OCI-M2 (cell line): ENCODE measurements around the gene MBNL2.

Experiments used
- DNase-seq: peaks from one replicate; lab custom pipeline; 2025; ENCODE audit not compliant: unreplicated experiment; lab: John Stamatoyannopoulos, UW

MBNL2 gene

DNA sequence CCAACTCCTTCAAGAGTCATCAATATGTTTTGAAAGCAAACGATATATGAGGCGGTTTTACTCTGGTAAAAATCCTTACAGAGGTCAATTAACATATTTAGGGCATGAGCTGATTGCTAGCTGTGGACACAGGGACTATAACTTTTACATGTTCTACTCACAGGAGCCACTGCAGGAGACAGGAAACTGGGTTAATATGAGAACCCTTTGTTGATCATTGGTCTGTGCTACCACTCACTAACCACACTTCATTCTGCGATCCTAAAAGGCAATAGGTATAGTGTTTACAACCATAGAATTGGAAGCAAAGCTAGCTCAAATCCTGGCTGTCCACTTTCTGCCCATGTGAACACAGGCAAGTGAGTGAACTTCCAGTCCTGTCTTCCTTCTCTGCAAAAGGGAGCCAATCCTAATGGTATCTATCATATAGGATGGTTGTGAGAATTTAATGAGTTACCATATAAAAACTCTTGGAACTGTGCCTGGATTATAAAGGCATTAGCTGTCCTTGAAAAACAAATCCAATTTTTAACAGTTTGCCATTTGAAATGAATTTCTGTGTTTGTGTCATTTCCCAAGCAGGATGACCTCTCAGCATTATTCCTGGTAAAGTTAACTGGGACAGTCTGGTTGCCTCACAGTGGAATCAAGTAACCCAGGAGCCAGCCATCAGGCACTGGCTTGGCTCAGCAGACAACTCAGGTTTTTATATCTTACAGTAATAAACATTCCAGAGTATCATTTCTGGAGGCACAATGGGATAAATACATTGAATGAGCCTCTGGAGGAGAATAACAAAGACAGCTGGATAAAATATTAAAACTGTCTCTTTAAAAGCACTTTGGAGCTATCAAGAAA is 182.0 kb downstream of the MBNL2 start:
- DNase-seq = no peak

DNA sequence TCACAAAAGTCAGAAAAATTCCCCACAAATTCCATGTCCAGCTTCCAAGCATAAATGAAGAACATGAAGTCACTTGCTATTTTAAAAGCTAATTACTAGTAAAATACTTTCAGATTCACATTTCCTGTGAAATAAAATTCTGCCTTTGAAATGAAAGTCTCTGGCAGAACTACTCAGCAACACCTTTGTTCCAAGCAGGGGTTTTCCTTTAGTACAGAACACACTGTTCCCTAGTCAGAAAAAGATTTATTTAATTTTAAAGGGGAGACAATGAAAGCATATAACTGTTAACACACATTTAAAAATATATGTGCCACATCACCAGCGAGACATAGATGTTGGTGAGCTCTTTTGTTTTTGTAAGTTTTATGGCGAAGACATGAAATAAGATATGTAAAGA is 185.4 kb downstream of the MBNL2 start:
- no peak for DNase-seq

DNA sequence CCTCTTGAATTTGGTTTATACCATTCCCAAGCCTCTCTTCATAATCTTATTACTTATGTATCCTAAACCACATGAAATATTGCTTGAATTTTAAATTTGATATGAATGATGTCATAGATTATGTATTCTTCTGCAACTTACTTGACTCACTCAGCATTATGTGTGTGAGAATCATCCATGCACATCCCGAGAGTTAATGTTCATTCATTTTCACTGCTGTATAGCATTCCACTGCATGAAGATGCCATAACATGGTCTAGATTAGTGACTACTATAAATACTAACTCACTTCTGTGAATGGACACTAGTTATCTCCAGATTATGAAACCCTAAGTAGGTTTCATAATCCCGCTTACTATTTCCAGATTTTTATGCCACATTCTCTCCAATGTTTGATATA is 186.8 kb downstream of the MBNL2 start:
- no peak for DNase-seq

DNA sequence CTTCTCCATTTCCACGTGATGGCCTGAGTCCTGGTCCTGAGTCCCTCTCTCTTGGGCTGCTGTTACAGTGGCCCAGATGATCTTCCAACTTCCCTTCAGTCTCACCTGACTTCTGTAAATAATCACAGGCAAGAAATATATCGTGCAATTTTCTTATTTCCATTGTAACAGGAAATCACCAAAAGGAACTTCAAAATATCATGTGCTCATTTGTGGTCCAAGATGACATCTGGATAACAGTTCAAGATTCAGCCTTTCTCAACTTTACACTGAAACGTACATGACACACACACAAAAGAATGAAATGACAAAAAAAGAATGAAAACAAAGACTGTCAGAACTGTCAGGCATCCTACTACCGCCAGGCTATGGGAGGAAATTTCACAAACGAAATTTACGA is 189.9 kb downstream of the MBNL2 start:
- no peak for DNase-seq

DNA sequence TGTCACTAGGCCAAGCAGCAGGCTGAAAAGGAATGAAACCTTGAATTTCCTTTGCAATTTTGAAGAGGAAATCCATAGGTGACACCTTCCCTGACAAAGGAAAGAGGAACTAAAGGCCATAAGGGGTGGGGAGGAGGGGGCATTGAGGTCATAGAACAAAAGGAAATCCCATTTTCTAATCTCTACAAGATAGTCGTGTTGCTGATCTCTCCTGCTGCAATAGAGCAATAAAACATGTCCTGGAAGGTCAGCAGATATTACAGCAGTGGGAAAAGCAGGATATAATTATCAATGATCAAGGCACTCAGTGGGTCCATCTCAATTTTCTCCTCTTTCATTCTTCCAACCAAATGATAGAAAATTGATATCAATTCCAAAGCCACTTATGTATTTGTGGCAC is 191.6 kb downstream of the MBNL2 start:
- no peak for DNase-seq

DNA sequence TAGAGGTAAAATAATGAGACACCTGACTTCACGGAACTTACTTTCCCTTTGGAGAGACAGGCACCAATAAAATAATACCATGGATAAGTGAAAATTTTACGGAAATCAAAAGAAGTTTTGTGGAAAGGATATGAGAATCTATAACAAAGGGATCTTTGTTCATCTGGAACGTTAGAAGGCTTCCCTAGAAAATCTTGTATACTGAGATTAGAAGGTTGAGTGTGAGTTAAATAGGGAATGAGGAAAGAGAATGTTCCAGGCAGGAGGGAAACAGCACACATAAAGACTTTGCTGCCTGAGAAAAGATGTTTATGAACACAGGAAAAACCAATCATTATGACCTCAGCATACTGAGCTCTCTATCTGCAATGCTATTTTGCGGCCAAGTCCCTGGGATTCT is 192.3 kb downstream of the MBNL2 start:
- DNase-seq = no peak

DNA sequence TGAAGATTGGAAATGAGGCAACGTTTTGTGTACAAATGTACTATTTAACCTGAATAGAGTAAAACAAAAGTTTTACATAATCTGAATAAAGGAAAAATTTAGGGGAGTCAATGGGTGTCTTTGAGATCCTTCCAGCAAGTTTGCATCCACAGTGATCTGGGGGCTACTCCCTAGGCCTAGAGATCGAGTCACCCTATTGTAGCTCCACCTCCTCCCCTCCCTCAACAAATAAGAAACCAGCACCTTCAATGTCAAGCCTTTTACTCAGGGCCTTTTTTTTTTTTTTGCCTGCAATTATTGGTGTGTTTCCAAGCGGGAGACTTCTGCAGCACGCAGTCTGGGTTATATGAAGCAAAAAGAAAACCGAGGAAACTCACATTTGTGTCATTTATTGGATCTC is 195.6 kb downstream of the MBNL2 start:
- DNase-seq = no peak

DNA sequence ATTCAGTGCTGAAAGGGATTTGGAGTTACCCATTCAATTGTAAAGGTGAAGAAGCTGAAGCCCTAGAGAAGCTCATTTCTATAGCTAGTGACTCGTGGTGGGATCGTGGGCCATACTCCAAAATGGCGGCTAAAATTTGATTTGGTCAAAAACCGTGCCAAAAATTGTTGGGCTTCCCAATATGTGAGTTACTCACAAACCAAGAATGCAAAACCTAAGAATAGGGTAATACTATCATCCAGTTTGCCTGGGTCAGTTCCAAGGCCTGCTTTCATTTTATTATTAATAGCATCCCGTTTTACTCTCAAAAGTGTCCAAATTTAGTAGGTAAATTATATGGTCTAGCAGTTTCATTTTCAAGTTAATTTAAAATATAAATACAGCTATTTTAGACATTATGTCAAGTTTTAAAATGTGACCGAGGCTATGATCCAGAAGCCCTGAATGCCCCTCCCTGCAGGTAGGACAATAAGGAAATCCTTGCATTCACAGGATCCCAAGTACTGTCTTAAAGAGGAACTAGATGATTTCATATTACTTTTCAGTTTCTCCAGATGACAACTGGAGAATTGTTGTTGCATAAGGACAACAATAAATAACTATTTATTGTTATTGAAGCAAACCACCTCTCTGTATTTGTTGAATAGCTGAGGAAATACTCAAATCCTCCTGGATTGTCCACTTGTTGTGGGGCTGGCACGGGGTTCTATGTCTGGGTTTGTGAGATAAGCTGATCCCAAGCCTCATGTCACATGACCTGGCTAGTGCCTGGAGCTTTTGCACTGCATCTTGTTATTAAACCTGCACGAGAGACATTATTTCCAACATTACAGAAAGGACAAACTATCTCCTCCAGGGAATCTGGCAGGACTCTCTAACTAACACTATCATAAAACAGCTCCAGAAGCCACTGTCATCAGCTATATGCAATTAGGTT is 200.3 kb downstream of the MBNL2 start:
- DNase-seq = no peak

DNA sequence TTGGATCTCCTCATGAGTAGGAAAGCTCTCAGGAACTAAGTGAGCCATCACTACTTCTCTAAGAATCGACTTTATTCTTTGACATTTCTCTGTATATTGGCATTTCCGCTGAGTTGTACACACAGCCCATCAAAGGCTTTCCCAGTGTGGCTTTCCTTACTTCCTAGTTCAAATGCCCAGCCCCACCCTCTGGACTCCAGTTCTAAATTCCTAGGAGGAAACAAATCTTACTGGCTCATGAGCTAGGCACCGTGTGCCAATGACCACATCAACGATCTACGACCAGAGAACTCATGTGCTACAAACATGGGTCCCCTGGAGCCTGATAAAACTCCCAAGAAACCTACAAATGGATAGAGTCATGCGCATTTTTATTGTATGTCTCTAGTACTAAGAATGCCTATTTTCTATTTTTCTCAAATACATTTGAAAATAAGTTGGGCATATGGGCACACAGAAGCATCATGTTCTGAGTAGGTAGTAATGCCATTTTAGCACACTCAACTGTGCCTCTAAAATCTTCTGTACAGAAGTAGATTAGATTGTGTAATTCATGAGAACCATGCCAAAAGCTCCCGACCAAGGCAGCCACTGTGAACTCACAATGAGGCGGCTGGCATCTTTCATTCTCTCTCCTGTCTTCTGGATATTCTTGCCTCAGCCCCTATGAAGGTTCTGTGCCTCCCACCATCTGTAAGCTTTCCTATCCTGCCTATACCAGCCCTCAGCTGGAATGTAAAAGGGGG is 201.3 kb downstream of the MBNL2 start:
- no peak for DNase-seq

DNA sequence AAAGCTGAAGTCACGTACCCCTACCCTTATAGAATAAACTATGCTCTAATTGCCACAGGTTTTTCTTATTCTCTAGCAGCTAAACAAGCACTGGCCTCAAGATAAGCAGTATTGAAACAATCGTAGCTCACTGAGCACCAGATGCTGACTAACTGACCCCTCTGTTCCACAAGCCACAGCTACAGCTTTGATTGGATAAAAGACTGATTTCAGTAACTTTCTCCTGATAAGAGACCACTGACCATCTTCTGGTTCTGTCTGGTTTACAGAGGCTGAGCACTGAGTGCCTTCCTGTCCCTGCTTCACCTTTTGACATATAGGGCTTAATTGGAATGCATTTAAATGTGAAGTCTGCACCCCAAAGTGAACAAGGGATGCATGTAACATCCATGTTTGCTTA is 203.5 kb downstream of the MBNL2 start:
- DNase-seq = no peak

DNA sequence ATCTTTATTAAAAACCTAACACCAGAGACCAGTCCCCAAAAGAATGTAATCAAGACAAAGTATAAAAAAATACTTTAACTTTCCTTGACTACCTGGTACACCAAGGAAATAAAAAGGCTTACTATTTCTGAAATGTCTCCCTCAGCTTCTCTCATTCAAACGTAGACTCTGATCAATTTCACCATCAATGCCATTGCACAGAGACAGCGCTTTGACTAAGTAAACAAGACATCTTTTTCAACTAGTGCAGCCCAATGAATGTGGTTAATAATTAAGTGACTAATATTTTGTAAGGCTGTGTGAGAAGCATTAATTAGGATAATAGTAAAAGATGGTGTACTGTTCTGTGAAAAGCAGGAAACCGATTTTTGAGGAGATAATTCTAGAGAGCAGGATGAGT is 204.6 kb downstream of the MBNL2 start:
- no peak for DNase-seq

DNA sequence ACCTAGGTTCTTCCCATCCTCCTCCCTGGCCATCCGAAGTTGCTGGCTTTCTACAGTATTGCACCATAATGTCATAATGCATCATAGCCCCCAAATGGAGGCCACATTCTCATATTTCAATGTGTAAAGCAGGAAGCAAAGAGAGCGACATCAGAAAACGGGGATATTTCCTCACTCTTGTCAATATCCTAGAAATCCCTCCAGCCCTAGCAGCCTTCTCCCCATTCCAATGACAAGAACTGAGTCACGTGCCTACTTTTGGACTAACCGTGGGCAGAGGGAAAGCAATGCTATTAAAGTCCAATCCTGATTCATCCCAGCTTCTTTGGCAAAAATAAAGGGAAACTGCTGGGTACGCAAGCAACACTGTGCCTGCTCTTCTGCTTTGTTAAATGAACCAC is 207.5 kb downstream of the MBNL2 start:
- no peak for DNase-seq

DNA sequence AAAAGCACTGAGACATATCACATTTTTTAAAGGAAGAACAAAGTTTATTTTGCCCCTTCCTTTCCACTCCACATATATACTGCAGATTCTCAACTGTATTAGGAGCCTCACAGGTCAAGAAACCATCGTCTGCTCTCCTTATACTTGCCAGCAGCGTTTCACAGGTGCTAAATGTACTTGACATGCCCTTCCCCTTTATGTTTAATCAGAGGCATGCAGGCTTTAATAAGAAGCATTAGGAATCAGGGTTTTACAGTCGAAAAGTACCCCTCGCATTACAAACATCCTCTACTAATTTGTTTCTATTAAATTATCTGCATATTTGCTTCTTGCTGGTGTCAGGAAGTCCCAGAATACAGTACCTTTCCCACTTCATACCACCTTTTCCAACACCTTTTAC is 208.2 kb downstream of the MBNL2 start:
- no peak for DNase-seq

DNA sequence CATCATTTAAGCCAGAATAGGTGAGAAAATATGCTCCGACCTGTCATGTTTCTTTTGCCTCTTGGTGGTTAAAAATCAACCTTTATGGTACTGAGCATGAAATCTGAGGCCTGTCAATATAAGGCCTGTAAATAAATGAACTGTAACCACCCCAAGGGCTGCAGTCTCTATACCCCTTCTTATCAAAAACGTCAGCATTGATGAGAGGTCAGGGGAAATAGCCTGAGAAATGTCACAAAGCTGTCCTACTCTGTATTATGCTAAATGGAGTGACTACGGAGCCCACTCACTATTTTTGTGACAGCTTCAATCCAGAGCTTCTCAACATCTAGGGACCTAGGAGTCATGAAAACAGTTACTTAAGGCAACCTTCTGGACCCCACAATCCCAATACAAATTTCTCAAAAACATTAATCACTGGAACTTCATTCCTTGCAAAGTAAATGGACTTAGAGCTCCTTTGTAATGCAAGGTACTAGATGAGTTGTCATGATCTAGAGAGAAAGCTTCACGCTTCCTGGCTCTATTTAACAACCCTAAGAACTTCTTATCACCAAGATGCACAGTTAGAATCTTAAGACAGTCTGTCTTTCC is 209.1 kb downstream of the MBNL2 start:
- DNase-seq = no peak

DNA sequence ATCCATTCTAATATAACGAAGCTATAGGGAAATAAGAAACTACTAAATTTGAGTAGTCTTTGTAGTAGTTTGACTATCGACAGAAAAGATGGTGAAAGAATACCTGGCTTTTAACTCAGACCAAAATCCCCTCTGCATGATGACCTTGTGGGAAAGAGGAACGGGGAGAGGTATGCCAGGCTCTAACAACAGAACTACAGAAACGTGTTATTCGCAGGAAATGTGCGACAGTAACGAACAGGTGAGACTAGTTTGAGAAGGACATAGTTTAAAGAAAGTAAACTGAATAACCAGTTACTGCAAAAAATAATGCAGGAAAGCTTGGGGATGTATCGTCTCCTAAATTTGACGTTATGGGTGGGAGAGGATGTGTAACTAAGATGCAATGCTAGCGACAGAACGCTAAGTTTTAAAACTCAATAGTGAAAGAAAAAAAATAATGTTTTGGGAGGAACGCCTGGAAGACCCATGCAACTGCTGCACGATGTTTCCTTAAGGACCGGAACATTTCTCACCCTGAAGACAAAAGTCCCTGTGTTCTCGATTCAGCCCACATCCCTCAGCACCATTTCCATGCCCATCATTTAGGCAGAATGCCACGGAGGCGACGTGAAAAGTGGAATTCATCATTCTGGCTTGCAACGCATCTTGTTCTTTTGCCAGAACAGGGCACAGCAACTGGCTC is 210.2 kb downstream of the MBNL2 start:
- DNase-seq = no peak

DNA sequence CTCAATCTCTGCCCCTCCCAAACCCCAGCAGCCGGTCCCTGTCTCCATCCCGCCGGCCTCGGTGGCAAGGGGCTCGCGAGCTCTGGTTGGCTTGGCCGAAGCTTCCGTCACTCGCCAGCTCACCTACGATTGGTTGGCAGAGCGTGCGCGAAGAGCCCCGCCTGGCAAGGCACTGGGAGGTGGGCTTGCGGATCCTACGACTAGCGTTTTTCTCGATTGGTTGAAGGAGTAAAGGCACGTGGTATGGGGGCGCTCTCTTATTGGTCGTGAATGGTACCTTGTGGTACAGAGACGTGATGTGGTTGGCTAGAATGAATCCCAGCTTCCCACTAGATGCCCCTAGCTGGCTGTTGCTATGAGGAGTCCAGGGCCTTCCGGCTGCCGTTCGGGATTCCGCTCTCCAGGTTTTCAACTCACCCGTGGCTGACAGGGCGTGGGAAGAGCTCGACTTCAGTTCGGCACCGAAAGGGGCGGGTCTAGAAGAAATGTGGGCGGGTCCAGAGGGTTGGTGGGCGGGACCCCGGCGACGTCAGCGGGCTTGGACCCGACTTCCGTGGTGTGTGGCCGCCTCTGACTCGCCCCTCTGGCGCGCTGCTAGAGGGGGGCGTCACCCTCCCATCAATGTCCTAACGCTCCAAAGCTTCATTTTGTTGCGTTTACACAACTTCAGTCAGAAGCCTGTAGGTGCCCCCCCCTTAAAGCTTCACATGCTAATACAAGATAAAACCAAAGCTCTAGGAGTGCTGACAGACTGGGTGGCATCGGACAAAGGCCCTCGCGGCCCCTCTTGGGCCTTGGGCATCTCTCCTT is 211.0 kb downstream of the MBNL2 start:
- peak; percentile 92 for DNase-seq

DNA sequence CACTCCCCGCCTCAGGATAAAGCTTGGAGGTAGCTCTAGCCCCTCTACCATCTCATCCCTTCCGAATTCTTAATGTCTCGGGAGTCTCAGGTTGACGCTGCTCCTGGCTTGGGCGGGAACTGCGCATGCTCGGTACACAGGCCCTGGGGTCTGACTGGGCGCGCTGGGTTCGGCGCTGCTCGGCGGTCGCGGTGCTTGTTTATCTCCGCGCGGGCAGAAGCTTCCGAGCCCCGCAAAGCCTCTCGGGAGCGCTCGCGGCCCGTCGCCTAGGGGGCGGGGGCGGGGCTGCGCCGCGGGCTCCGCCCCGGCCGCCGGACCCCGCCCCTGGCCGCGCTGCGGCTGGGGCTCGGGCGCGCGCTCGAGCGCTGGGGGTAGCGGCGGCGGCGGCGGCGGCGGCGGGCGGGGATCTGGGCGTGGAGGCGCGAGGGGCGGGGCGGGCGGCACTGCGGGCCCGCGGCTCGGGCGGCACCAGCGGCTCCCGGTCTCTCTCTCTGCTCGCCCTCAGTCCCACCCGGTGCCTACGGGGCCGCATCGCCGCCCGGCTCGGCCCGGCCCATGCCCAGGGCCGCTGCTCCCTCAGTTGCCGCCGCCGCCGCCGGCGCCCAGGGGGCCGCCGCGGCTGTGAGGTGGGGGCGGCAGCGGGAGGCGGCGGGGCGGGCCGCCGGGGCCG is 211.7 kb downstream of the MBNL2 start, which contains the start of gene RAP2A:
RAP2A (plus strand) TSS at position 443 of the 670 bp plus-strand sequence. CDS start 302 bp downstream, outside the sequence.
- DNase-seq = peak; percentile 14

DNA sequence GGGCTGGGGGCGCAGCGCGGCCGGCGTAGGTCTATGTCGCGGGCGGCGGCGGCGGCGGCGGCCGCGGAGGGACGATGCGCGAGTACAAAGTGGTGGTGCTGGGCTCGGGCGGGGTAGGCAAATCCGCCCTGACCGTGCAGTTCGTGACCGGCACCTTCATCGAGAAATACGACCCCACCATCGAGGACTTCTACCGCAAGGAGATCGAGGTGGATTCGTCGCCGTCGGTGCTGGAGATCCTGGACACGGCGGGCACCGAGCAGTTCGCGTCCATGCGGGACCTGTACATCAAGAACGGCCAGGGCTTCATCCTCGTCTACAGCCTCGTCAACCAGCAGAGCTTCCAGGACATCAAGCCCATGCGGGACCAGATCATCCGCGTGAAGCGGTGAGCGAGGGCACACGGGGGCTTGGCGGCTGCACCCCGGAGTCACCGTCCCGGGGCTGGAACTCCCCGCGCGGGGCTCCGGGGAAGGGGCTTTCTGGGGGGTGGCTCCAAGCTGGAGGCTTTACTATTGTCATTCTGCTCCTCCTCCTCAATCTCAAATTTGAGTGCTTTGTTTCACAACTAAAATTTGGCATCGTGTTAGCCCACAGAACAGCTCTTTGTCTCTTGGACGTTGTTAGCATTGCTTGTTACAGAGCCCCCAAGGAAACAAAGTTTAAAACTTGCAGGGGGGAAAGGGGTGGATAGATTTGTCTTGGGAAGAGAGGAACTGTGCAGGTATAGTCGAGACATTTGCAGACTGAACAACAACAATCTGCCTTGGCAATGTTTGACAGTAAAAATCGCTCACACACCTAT is 212.5 kb downstream of the MBNL2 start:
- no peak for DNase-seq
